NCI-H2107 treated with DMSO at 0.1 percent for 48 hours (cell line): Measurements from ENCODE around the gene TGFB3.
"Not testable (repeated sequence)": the region's sequence is repeated elsewhere in the genome, so short reads cannot be mapped to it uniquely, and the experiment has no call there.

ENCODE experiments used
- DNase-seq: peaks from one replicate; lab custom pipeline; 2025; ENCODE audit not compliant: unreplicated experiment; lab: John Stamatoyannopoulos, UW

TGFB3 gene

GRCh38 chr14:75981426-75982265, at the start of gene TGFB3:
Gene TGFB3, minus strand, starts transcription at chr14:75981995. Its CDS starts 1,102 bp downstream, at chr14:75980893.
- peak; percentile 90 for DNase-seq

GRCh38 chr14:76024211-76024907, 42.6 kb upstream of the TGFB3 start:
- DNase-seq, result no peak

- no peak for DNase-seq
These were observed 42.0 kb upstream of the TGFB3 start for GRCh38 chr14:76023757-76024156.

GRCh38 chr14:76022991-76023390, 41.2 kb upstream of the TGFB3 start:
- DNase-seq, result no peak

GRCh38 chr14:76019676-76020075, 37.9 kb upstream of the TGFB3 start:
- DNase-seq, result no peak

GRCh38 chr14:76015668-76016067, 33.9 kb upstream of the TGFB3 start:
- DNase-seq, result peak; percentile 21

GRCh38 chr14:76015191-76015590, 33.4 kb upstream of the TGFB3 start:
- DNase-seq, result no peak

GRCh38 chr14:76012354-76012753, 30.6 kb upstream of the TGFB3 start:
- DNase-seq, result no peak

- no peak for DNase-seq
These were observed 30.1 kb upstream of the TGFB3 start for GRCh38 chr14:76011930-76012329.

GRCh38 chr14:76009627-76010026, 27.8 kb upstream of the TGFB3 start:
- not testable (repeated sequence) for DNase-seq

- no peak for DNase-seq
These were observed 26.1 kb upstream of the TGFB3 start for GRCh38 chr14:76007852-76008251.

GRCh38 chr14:76007379-76007778, 25.6 kb upstream of the TGFB3 start:
- no peak for DNase-seq

GRCh38 chr14:76006253-76006652, 24.5 kb upstream of the TGFB3 start:
- no peak for DNase-seq

- DNase-seq, result no peak
These were observed 20.6 kb upstream of the TGFB3 start for GRCh38 chr14:76002383-76002782.

- no peak for DNase-seq
These were observed 17.9 kb upstream of the TGFB3 start for GRCh38 chr14:75999511-76000190.

GRCh38 chr14:75996488-75996887, 14.7 kb upstream of the TGFB3 start:
- DNase-seq, result no peak

GRCh38 chr14:75995372-75996041, 13.7 kb upstream of the TGFB3 start:
- DNase-seq, result no peak

- no peak for DNase-seq
These were observed 11.8 kb upstream of the TGFB3 start for GRCh38 chr14:75993567-75994041.

- no peak for DNase-seq
These were observed 10.0 kb upstream of the TGFB3 start for GRCh38 chr14:75991753-75992152.

- no peak for DNase-seq
These were observed 8.5 kb upstream of the TGFB3 start for GRCh38 chr14:75990297-75990696.

GRCh38 chr14:75989134-75989533, 7.3 kb upstream of the TGFB3 start:
- DNase-seq, result no peak
